Measurements from ENCODE around the gene ANKRD23. TPM values are rescaled to one million over a fixed set of nuclear protein-coding genes. Genes with fewer than 3 reads are reported as not detected.
A peak's percentile ranks its signal among the peaks of the same experiment; 100 is the strongest.
"Not testable (repeated sequence)": the region's sequence is repeated elsewhere in the genome, so short reads cannot be mapped to it uniquely, and the experiment has no call there.

Gene ANKRD23
- total RNA-seq, 1 donor from 2014 or later, result 0.46 TPM

GRCh38 chr2:96863575-96864342 lies 19.9 kb upstream of the ANKRD23 start:
- no peak for DNase-seq (ENCODE audit: low read depth, low spot score)

- DNase-seq (ENCODE audit: low read depth, low spot score), result not testable (repeated sequence)
Measured at GRCh38 chr2:96863056-96863455, 19.2 kb upstream of the ANKRD23 start.

GRCh38 chr2:96861074-96861473 lies 17.3 kb upstream of the ANKRD23 start:
- no peak for DNase-seq (ENCODE audit: low read depth, low spot score)

GRCh38 chr2:96860065-96861029 lies 16.5 kb upstream of the ANKRD23 start:
- no peak for DNase-seq (ENCODE audit: low read depth, low spot score)

- no peak for DNase-seq (ENCODE audit: low read depth, low spot score)
Measured at GRCh38 chr2:96859681-96860064, 15.9 kb upstream of the ANKRD23 start.

- no peak for DNase-seq (ENCODE audit: low read depth, low spot score)
Measured at GRCh38 chr2:96859099-96859649, 15.4 kb upstream of the ANKRD23 start.

- peak; percentile 91 for DNase-seq (ENCODE audit: low read depth, low spot score)
Measured at GRCh38 chr2:96857667-96858372, 14.0 kb upstream of the ANKRD23 start, which contains the start of gene ANKRD39. TSS of gene ANKRD39 (minus strand) at chr2:96858016. CDS start at chr2:96857987, 29 bp downstream.

- DNase-seq (ENCODE audit: low read depth, low spot score), result no peak
Measured at GRCh38 chr2:96856776-96857666, 13.2 kb upstream of the ANKRD23 start.

GRCh38 chr2:96853321-96853720 lies 9.5 kb upstream of the ANKRD23 start:
- DNase-seq (ENCODE audit: low read depth, low spot score), result no peak

- DNase-seq (ENCODE audit: low read depth, low spot score), result no peak
Measured at GRCh38 chr2:96852667-96853066, 8.8 kb upstream of the ANKRD23 start.

GRCh38 chr2:96848264-96848663 lies 4.4 kb upstream of the ANKRD23 start:
- DNase-seq (ENCODE audit: low read depth, low spot score), result no peak

GRCh38 chr2:96847586-96847985 lies 3.8 kb upstream of the ANKRD23 start:
- no peak for DNase-seq (ENCODE audit: low read depth, low spot score)

GRCh38 chr2:96846825-96847224 lies 3.0 kb upstream of the ANKRD23 start:
- DNase-seq (ENCODE audit: low read depth, low spot score), result no peak

- no peak for DNase-seq (ENCODE audit: low read depth, low spot score)
Measured at GRCh38 chr2:96844405-96844808, 586 bp upstream of the ANKRD23 start.

- no peak for DNase-seq (ENCODE audit: low read depth, low spot score)
Measured at GRCh38 chr2:96842600-96842999, 1.2 kb downstream of the ANKRD23 start.

- DNase-seq (ENCODE audit: low read depth, low spot score), result no peak
Measured at GRCh38 chr2:96841701-96842495, 1.9 kb downstream of the ANKRD23 start.

- no peak for DNase-seq (ENCODE audit: low read depth, low spot score)
Measured at GRCh38 chr2:96839875-96840850, 3.7 kb downstream of the ANKRD23 start.

GRCh38 chr2:96839293-96839874 lies 4.4 kb downstream of the ANKRD23 start:
- DNase-seq (ENCODE audit: low read depth, low spot score), result no peak
